ENCODE measurements around the gene TMEM196. TPM values are rescaled to one million over a fixed set of nuclear protein-coding genes. Genes with fewer than 3 reads are reported as not detected.

The TMEM196 gene
- polyA plus RNA-seq (2014; cell fraction: cytosol; rRNA removed): 2.8 and 7.4 TPM in 2 replicates
- 7.4 and 8.2 TPM in 2 replicates for polyA plus RNA-seq (2014; cell fraction: nucleus; rRNA removed)

DNA sequence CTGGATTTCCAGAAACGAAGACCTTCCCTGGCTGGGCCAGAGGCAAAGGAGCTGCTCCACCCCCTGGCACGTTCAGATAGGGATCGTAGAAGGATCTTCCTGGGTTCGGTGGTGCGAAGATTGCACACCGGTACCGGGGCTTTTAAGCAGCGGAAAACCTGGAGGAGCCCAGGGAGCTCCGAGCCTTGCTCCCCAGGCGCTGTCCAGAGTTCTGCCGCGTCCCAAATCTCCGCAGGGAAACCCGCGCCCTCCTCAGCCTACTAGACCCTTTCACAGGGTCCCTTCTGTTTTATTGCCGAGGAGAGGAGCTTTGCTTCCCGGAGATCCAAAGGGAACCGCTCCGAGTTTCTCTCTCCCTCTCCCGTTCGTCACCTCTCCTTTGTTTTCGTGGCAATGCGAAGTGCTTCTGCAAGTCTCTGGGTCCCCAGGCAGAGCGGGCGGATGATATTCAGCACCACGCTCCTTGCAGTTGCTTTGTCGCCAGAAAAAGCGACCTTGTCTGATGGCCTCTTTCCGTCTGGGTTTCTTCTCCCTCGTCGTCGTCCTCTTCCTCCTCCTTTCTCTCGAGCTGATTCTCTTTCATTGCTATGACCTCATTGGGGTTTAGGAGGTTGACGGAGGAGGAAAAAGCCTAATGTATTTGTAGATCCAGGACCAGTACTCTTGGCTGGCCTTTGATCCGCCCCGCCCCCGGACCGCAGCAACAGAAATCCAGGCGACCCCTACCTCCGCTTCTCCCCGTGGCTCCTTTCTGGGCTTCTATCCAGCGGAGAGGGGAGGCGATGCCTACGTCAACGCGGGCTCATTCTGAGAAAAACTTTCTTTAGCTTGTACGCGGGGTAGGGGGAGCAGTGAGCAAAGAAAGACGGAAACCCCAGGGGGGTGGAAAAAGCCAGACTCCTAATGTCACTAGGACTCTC lies at the start of gene TMEM196:
Gene TMEM196 (minus strand): TSS at position 777 of the 920 bp plus-strand sequence. CDS start 921 bp downstream, outside the sequence.
- DNase-seq (ENCODE audit: low spot score): peak; percentile 86

DNA sequence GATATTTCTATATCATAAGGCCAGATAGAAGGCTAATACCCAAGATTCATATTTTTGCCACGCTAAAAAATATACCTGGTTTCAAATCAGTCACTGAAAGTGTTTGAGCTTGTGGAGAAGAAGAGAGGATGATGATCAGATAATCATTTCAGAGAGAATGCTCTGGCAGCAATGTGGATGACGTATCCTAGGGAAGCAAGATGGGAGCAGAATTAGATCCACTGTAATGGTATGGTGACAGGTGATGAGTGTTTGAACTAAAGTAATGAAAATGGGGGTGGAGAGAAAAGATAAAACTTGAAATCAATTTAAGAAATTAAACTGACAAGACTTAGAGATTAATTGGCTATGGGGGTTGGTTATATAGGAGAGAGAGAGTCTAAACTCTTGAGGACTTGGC lies 42.7 kb upstream of the TMEM196 start:
- DNase-seq (ENCODE audit: low spot score): no peak

DNA sequence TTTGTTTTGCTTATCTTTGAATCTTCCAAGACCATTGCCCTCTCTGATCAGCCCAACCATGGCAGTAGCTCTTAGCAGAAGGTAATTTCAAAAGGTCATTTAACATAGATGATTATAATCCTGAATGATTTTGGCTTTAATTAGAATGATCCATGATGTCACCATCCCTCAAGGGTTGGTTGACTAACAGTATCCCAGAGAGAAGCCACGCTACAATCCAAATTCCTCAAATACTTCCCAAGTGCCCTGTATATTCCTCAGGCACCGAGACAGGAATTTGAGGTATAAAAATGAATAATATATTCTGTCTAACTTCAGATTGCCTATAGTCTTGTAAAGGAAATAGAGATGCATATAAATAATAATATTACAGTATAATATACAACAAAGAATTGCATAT lies 42.1 kb upstream of the TMEM196 start:
- DNase-seq (ENCODE audit: low spot score): no peak

DNA sequence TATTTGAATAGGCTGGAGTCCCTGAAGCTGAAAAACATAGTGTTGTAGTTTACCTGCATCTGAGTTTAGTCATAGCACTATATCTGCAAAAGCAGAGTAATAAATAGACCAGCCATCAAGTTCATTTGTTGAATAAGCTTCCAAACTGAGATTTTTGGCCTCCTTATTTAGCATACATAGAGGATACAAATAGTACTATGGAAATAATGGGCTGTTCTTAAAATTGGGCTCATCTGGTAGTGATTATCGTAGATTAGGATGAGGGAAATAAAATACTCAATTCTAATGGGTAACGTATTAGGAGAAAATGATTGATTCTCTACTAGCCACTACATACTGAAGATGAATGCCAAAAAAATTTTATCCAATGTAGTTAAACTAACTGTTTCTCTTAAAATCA lies 41.4 kb upstream of the TMEM196 start:
- no peak for DNase-seq (ENCODE audit: low spot score)

DNA sequence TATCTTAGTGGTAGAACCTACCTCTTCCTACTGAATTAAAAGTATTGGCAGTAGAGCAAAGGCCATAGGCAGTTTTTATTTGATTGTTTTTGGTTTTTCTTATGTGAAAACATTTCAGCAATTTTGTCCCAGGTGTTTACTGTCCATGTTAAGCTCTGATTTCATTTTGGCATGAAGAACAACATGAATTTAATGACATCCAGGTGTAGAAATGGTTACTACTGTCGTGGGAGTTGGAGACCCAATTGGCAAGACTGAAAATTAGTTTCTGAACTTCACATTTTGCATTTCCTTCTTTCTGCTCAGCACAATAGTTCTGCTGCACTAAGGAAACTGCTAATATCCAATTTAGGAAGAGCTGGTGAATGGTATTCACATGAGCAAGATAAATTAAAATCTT lies 38.0 kb upstream of the TMEM196 start:
- no peak for DNase-seq (ENCODE audit: low spot score)

DNA sequence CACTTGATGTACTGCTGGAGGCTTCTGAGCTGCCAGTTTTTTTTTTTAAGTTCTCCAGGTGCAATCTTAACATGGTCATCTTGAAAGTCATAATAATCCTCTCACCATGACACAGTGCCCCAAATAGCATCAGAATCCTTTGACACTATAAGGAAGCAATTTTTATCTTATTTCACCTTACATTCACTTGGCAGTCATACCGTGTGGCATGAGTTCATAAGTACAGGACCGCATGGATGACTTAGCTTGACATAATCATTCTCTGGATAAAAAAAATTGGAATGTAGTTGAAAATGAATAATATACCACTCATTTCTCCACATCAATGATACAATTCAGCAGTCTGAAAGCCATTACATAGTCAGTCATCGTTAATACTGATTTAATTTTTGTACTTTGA lies 25.6 kb upstream of the TMEM196 start:
- DNase-seq (ENCODE audit: low spot score): no peak

DNA sequence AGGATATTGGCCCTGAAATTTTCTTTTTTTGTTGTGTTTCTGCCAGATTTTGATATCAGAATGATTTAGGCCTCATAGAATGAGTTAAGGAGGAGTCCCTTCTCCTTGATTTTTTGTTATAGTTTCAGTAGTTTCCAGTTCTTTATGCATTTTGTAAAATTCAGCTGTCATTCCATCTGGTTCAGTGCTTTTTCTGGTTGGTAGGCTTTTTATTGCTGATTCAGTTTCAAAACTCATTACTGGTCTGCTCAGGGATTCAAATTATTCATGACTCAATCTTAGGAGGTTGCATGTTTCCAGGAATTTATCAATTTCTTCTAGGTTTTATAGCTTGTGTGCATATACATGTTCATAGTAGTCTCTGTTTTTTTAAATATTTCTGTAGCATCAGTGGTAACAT lies 10.1 kb upstream of the TMEM196 start:
- no peak for DNase-seq (ENCODE audit: low spot score)

DNA sequence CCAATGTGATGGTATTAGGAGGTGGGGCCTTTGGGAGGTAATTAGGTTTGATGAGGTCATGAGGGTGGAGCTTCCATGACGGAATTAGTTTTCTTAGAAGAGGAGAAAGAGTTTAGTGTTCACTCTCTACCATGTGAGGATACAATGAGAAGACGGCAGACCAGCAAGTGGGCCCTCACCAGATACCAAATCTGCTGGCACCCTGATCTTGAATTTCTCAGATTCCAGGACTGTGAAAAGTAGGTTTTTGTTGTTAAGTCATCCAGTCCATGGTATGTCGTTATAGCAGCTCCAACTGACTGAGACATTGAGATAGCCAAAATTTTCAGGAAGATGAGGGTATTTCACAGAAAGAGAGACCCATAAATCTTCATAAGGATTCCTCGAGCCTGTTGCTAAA lies 3.6 kb upstream of the TMEM196 start:
- no peak for DNase-seq (ENCODE audit: low spot score)

DNA sequence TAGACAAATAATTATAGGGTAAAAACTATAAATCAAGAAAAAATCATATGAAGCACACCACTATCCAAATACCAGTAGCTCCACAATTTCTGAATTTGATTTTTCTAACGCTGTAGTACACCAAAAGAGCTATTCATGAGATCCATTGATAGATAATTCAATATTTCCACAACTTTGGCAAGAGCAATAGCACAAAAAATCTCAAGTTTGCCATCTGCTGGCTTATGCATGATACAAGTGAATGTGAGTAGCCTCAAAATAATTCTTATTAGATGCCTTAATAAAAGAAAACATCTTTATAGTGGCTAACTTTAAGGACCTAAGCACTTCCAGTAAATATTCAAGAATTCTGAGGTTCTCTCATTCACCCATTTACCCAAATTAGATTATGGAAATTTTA lies 2.2 kb upstream of the TMEM196 start:
- no peak for DNase-seq (ENCODE audit: low spot score)

DNA sequence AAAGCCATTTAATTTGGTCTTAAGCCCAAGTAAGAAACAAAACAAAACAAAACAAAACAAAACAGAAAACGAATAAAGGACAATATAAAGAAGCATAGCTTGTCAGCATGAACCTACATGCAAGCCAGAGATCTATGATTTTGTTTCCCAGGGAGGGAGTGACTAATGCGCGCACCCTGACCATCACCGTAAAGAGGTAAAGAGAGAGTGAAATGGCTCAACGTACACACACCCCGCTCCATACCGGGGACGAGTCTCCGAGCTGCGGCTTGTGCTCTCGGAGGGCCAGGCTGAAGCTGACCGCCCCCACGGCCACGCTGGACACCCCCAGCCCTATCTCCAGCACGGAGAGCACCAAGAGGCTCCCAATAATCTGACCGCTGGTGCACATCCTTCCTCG lies 1.1 kb downstream of the TMEM196 start:
- peak; percentile 38 for DNase-seq (ENCODE audit: low spot score)

DNA sequence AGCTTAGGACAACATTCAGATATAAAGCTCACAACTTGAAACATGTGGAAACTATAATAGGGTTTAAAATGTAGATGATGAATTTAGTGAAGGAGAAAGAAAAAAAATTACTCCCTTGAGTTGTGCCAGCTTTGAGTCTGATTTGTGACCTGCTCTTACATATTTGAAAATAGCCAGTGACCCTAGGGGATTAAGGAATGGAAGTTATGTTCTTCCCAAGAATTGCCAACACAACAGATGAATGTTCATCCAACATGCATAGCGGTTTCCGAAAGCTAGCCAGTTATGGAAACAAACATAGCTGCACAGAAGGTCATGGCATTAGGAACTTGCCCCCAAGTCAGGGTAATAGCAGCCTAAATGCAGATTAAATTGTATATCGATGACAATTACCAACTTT lies 10.8 kb downstream of the TMEM196 start:
- no peak for DNase-seq (ENCODE audit: low spot score)

DNA sequence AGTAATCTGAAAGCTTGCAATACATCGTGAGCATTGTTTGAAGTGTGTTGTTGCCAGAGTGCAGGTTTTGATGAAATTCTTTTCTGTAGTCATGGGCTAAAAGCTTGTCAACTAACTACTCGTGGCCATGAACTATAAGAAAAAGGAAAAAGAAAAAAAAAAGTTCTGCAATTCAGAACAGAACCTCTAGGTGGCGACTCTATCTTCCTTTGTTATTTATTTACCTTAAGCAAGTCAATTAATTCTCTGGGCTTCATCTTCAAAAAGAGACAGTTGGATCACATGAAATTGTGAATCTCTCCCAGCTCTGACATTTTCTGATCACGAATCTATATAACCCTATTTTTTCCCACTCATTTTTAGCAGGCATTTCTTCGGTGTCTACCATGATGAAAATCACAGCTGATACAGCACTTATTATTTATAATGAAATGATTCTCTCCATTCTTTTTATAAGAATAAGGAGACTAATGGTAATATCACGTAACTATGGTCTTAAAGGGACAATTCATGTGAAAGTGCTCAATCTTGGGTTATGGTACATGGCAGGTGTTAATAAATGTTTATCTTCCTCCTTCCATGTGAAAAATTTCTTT lies 18.8 kb downstream of the TMEM196 start:
- peak; percentile 73 for DNase-seq (ENCODE audit: low spot score)

DNA sequence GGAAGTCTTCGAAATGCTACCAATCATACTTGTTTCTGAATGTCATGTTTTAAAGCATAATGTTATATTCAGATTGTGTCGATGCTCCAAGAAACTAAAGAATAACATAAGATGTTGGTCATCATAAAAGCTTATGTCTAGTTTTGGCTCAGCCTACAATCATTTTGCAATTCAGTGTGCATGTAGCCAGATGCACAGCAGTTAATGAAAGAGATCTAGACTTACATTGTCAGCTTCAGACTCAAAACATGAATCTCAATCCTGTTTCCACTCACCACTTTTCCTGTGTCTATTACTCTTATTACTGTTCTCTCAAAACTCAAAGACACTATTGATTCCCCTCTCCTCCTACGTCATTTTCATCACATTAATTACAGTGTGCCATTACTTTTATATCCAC lies 21.4 kb downstream of the TMEM196 start:
- no peak for DNase-seq (ENCODE audit: low spot score)

DNA sequence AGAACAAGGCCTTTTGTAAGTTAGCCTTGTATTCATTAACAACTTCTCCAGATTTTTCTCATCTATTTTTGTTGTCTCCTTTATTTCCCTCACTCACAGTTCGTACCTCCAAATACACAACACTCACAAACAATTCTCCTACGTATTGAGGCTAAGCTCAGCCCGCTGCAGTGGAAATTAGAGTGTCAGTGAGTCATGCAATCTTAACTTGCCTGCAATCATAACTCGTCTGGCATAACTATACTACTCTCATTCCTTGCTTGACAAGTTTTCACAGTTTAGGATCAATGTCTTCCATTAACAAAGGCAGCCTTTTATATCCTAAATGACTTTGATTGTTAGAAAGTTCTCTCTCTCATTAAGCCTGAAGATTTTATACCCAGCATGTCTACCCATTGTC lies 23.8 kb downstream of the TMEM196 start:
- no peak for DNase-seq (ENCODE audit: low spot score)

DNA sequence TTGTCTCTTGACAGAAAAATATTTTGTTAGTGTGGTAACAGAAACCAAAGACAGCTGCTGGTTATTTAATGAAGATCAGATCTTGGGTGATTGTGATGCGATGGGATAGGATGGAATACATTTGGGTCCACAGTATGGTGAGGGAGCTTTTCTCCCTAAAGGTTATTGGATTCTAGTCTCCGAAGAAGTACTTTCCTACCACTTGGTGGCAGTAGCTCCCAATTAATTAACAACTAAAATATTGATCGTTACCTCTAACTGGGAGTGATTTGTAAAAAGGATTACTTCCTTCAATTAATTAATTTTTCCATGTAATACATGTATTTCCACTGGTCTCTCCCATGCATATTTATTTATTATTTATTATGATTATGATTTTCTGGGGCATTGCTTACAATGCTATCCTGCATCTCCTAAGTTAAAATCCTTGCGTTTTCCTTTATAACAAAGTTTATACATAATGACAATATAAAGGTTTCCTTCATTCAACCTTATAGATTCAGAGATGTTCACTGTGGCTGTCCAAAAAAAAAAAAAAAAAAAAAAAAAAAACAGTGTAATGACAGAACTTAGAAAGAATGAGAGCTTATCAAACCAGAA lies 25.6 kb downstream of the TMEM196 start:
- peak; percentile 60 for DNase-seq (ENCODE audit: low spot score)

DNA sequence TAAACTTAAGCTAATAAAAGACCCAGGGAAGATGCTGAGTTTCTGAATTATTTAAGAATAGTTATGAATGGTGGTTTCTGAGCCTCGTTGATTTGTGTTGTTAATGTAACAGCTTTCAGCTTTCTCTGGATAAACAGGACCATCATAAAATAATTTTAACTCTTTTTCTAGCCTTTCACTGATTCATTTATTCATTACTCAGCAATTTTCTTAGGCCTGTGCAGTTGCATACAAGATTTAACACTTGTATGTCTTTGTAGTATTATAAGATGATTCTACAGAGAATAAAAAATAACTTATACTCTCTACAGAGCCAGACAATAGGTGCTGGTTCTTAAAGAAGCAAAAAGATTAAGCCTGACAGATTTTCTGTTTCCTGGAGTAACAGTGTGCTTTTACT lies 29.3 kb downstream of the TMEM196 start:
- no peak for DNase-seq (ENCODE audit: low spot score)

DNA sequence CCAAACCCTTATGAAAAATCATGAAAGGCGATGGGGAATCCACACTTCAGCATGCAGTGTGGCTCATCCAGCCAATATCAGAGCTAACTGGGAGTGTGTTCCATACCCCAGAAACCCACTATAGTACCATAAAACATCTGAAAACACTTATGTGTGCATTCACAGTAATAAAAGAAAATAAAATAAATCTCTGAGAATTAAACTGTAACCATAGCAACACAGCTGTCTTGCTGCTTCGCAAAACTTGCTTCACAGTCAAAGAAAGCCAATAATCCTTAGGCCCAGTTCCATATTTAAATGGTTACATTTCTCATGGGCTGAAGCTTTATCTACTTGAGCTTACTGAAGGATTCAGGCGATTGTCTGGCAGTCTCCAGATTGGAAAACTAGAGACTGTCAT lies 44.7 kb downstream of the TMEM196 start:
- no peak for DNase-seq (ENCODE audit: low spot score)

DNA sequence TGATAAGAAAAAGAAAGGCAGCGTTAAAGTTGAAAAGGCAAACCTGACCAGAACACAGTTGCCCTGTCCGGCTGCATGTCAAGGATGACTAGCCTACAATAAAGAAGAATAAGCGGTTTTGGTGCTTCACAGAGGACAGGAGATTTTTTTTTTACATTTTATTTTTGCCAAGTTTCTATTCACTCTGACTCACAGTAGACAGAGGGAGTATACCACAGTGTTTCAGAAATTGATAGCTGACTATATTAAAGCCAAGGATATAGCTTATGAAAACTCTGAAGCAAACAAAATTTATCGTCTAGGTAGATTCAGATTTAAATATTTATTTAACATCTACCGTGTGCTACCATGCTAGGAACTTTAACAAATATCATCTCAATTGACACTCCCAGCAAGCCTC lies 47.6 kb downstream of the TMEM196 start:
- no peak for DNase-seq (ENCODE audit: low spot score)

DNA sequence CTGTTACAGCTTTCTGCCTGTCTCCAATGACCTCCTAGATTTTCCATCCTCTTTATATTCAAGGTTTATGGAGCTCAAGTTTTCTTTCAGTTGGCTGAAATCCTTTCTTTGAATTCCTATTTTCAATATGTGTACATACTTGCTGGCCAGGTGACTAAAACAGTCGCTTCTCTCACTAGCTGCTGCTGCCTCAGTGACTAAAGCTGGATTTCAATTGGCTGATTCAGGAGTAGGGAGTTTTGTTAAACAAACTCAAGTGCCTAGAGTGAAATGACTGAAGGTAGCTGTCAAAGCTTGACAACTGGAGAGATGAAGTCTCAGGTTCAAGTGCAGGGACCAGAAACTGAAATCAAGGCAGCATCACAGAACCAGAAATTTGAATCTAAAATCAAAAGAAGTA lies 57.9 kb downstream of the TMEM196 start:
- no peak for DNase-seq (ENCODE audit: low spot score)

DNA sequence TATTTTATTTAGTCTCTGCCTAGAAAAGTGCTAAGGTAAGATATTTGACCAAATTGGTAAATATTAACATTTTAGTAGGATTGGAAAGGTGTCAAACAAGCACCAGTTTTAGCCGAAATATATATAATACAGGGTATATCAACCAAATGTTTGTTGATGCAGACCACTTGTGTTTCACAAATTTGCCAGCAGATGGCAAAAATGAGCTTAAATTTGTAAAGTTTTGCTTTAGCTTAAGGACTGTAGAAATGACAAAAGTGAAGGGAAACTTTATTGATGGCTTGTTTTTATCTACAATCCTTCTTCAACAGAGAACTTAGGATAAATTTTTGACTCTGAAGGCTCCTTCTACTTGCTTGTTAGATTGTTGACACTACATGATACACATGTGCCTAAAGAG lies 59.7 kb downstream of the TMEM196 start:
- peak; percentile 55 for DNase-seq (ENCODE audit: low spot score)

DNA sequence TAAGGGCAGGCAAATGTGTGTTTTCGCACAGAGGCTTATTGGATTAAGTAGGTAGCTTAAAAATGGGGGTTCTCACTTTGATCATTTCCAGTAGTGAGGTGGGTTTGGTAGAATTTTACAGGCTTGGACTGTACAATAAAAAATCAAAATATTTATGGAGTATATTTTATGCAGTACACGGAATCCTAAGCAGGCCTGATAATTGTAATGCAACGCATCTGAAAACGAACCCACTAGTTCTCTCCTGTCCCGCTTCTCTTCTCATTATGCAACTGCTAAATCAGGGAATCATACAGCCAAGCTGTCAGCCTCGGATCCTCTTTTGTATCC lies 64.2 kb downstream of the TMEM196 start:
- no peak for DNase-seq (ENCODE audit: low spot score)

DNA sequence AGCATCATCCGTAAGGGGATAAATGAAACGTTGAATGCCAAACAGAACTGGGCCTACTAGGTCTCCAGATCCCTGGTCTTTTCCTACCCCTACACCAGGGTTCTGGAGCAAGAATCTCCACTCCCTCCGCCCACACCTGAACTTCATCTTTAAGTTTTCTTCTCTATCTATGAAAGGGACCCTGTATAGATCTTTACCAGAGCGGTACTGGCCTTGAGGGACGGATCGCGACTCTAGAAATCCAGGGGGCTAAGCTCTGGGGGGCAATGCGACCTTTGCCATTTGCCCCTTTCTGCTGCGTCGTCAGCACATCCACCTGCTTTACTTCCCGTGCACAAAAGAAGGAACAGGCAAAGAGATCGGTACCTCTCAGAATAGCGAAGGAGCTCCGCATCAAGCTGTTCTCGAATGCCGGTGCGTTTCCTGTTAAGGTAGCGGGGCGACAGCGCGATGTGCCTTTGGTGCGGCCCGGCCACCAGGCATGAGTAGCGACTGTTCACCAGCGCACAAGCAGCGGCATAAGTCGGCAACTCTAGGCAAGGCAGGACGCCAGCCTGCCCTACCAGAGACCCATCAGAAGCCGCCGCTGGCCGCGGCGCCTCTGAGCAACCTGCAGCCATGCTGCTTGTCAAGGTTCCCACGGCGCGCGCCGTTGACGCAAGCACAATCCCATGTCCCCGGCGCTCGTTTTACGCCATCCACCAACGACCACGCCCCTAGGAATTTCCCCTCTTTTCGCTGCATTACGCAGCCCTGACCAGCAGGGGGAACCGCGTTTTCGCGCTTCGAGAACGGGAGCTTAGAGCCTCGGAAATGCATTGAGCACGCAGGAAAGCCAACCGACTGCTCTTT lies 64.8 kb downstream of the TMEM196 start, which contains the start of gene POLR1F:
Gene POLR1F (minus strand): TSS at position 641 of the 852 bp plus-strand sequence. CDS start 21 bp downstream, at position 620.
- peak; percentile 96 for DNase-seq (ENCODE audit: low spot score)

All from SK-N-DZ (cell line).